Skeletal muscle tissue (tissue), 4 donors: Measurements from ENCODE around the gene S100A8. TPM values are rescaled to one million over a fixed set of nuclear protein-coding genes. Genes with fewer than 3 reads are reported as not detected.

ENCODE experiments used
- H3K27ac ChIP-seq: one replicate; pipeline ENCODE4 v1.7.0; 2013; ENCODE audit warnings: mild to moderate bottlenecking, low read depth, low read length, inconsistent platforms
- H3K27me3 ChIP-seq, 3 donors: one replicate each; pipeline ENCODE4 v1.7.0; 2013; ENCODE audit warnings: low read length in 3 of 3; ENCODE audit not compliant: control insufficient read depth in 3 of 3, insufficient read depth in 3 of 3
- H3K36me3 ChIP-seq, 3 donors: one replicate each; pipeline ENCODE4 v1.7.0; 2013; ENCODE audit warnings: low read length in 3 of 3; ENCODE audit not compliant: control insufficient read depth in 3 of 3, insufficient read depth in 3 of 3
- H3K4me1 ChIP-seq, 3 donors: one replicate each; pipeline ENCODE4 v1.7.0; 2013; ENCODE audit warnings: low read length in 3 of 3, mild to moderate bottlenecking in 3 of 3; ENCODE audit not compliant: control insufficient read depth in 3 of 3, insufficient read depth in 3 of 3
- H3K4me3 ChIP-seq, 3 donors: one replicate each; pipeline ENCODE4 v1.7.0; 2013; ENCODE audit warnings: low read length in 3 of 3
- H3K9ac ChIP-seq, 3 donors: one replicate each; pipeline ENCODE4 v1.7.0; 2013; ENCODE audit warnings: low read length in 3 of 3, mild to moderate bottlenecking in 3 of 3, moderate library complexity in 2 of 3, low read depth in 1 of 3
- H3K9me3 ChIP-seq, 3 donors: one replicate each; pipeline ENCODE4 v1.7.0; 2013; ENCODE audit warnings: low read length in 3 of 3; ENCODE audit not compliant: control insufficient read depth in 3 of 3
- total RNA-seq: library from RNA; depleted of rRNA; stranded (reverse); fragments of >200 nt; gene quantifications from one replicate; pipeline ENCODE4 v1.2.3, GENCODE V29; 2014
- donor health status: Osteomylitis.

Gene S100A8
- total RNA-seq, 1 donor from 2014 or later, result 67.3 TPM

GRCh38 chr1:153364766-153365666 is 25.9 kb downstream of the S100A8 start:
- Histone ChIP-seq H3K9ac (no peak overlapping the region), H3K27ac (no peak overlapping the region), H3K27me3 (peaks cover 0 to 3% (median 0%) of the 10 kb centered on the region in 3 donors), H3K4me3 (no peak overlapping the region), H3K9me3 (no peaks in the 10 kb centered on the region), H3K36me3 (no peaks in the 10 kb centered on the region), H3K4me1 (peaks cover 2 to 13% (median 9%) of the 10 kb centered on the region in 3 donors)

GRCh38 chr1:153364156-153364555 is 26.7 kb downstream of the S100A8 start:
- H3K27ac ChIP-seq, result no peak overlapping the region
- H3K4me3 ChIP-seq, result no peak overlapping the region
- peaks cover 2 to 14% (median 9%) of the 10 kb centered on the region in 3 donors for H3K4me1 ChIP-seq
- no peak overlapping the region for H3K9ac ChIP-seq
- peaks cover 0 to 3% (median 0%) of the 10 kb centered on the region in 3 donors for H3K27me3 ChIP-seq
- no peaks in the 10 kb centered on the region for H3K9me3 ChIP-seq
- H3K36me3 ChIP-seq, result no peaks in the 10 kb centered on the region

GRCh38 chr1:153363641-153364040 is 27.2 kb downstream of the S100A8 start:
- Histone ChIP-seq H3K9me3 (no peaks in the 10 kb centered on the region), H3K9ac (no peak overlapping the region), H3K4me1 (peaks cover 2 to 14% (median 9%) of the 10 kb centered on the region in 3 donors), H3K36me3 (no peaks in the 10 kb centered on the region), H3K27ac (no peak overlapping the region), H3K27me3 (peaks cover 0 to 3% (median 0%) of the 10 kb centered on the region in 3 donors), H3K4me3 (no peak overlapping the region)

DNA sequence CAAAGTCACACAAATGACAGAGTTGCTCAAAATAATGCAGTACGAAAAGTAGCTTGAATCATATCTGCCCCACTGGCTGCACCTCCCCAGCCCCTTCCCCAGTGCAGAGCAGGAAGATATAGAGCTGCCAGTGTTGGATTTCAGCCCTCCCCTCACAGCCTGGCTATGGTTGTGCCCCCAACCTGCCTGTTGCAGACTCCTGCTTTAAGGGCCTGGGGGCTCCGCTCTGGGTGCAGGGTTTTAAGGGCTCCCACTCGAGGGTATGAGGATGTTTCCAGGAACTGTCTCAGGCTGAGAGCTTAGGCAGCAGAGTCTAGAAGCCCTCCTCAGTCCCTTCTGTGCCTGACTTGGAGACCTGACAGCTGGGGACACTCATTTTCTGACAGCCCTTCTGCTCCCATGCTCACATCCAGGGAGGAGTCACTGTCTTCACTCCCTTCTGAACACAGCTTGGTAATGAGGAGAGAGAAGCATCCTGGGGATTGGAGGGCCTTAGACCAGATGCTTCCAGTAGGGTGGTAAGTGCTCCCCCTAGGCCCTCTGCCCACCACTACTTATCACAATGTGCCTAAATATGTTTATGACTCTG is 28.6 kb downstream of the S100A8 start:
- H3K4me3 ChIP-seq, result no peak overlapping the region
- no peak overlapping the region for H3K27ac ChIP-seq
- H3K9me3 ChIP-seq, result no peaks in the 10 kb centered on the region
- peaks cover 0 to 3% (median 0%) of the 10 kb centered on the region in 3 donors for H3K27me3 ChIP-seq
- no peaks in the 10 kb centered on the region for H3K36me3 ChIP-seq
- H3K4me1 ChIP-seq, result peaks cover 4 to 22% (median 21%) of the 10 kb centered on the region in 3 donors
- no peak overlapping the region for H3K9ac ChIP-seq

GRCh38 chr1:153361480-153362109 is 29.3 kb downstream of the S100A8 start:
- no peak overlapping the region for H3K27ac ChIP-seq
- no peak overlapping the region for H3K4me3 ChIP-seq
- peaks cover 0 to 3% (median 0%) of the 10 kb centered on the region in 3 donors for H3K27me3 ChIP-seq
- no peak overlapping the region for H3K9ac ChIP-seq
- no peaks in the 10 kb centered on the region for H3K36me3 ChIP-seq
- no peaks in the 10 kb centered on the region for H3K9me3 ChIP-seq
- H3K4me1 ChIP-seq, result peaks cover 4 to 27% (median 22%) of the 10 kb centered on the region in 3 donors

- Histone ChIP-seq H3K36me3 (no peaks in the 10 kb centered on the region), H3K4me3 (no peak overlapping the region), H3K9me3 (no peaks in the 10 kb centered on the region), H3K4me1 (peaks cover 4 to 27% (median 22%) of the 10 kb centered on the region in 3 donors), H3K27ac (peak overlapping the region; percentile 25), H3K9ac (no peak overlapping the region), H3K27me3 (peaks cover 0 to 3% (median 0%) of the 10 kb centered on the region in 3 donors)
Observed at GRCh38 chr1:153360592-153361479, 30.0 kb downstream of the S100A8 start.

- Histone ChIP-seq H3K9me3 (no peaks in the 10 kb centered on the region), H3K27me3 (no peaks in the 10 kb centered on the region), H3K4me1 (peaks cover 3 to 20% (median 17%) of the 10 kb centered on the region in 3 donors), H3K36me3 (no peaks in the 10 kb centered on the region), H3K4me3 (no peak overlapping the region), H3K9ac (no peak overlapping the region), H3K27ac (peak overlapping the region; percentile 25)
Observed at GRCh38 chr1:153360190-153360589, 30.7 kb downstream of the S100A8 start.

GRCh38 chr1:153359241-153359640 is 31.6 kb downstream of the S100A8 start:
- peaks cover 3 to 18% (median 17%) of the 10 kb centered on the region in 3 donors for H3K4me1 ChIP-seq
- no peaks in the 10 kb centered on the region for H3K36me3 ChIP-seq
- no peak overlapping the region for H3K27ac ChIP-seq
- no peak overlapping the region for H3K4me3 ChIP-seq
- H3K27me3 ChIP-seq, result no peaks in the 10 kb centered on the region
- H3K9me3 ChIP-seq, result no peaks in the 10 kb centered on the region
- peak overlapping the region in 1 of 3 donors; percentile 1 for H3K9ac ChIP-seq

DNA sequence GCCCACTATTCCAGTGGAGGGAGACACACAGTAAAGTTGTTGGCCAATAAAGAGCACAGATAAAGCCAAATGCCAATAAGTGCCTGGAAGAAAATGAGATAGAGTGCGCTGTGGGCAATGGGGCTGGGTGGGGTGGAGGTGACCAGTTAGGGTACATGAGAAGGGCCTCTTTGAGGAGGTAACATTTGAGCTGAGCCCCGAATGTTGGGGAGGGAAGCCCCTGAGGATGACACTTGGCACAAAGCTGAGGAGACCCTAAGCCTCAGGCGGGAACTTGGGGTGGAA is 32.2 kb downstream of the S100A8 start:
- H3K36me3 ChIP-seq, result no peaks in the 10 kb centered on the region
- H3K4me3 ChIP-seq, result no peak overlapping the region
- H3K27me3 ChIP-seq, result no peaks in the 10 kb centered on the region
- H3K9me3 ChIP-seq, result no peaks in the 10 kb centered on the region
- H3K27ac ChIP-seq, result no peak overlapping the region
- H3K9ac ChIP-seq, result peak overlapping the region in 1 of 3 donors; percentile 1
- peaks cover 3 to 18% (median 17%) of the 10 kb centered on the region in 3 donors for H3K4me1 ChIP-seq
